ENCODE results near the gene CORO6. TPM values are rescaled to one million over a fixed set of nuclear protein-coding genes. Genes with fewer than 3 reads are reported as not detected.

CORO6 gene
- total RNA-seq, 2 experiments from 2014 or later: 2.8 to 3.3 TPM

DNA sequence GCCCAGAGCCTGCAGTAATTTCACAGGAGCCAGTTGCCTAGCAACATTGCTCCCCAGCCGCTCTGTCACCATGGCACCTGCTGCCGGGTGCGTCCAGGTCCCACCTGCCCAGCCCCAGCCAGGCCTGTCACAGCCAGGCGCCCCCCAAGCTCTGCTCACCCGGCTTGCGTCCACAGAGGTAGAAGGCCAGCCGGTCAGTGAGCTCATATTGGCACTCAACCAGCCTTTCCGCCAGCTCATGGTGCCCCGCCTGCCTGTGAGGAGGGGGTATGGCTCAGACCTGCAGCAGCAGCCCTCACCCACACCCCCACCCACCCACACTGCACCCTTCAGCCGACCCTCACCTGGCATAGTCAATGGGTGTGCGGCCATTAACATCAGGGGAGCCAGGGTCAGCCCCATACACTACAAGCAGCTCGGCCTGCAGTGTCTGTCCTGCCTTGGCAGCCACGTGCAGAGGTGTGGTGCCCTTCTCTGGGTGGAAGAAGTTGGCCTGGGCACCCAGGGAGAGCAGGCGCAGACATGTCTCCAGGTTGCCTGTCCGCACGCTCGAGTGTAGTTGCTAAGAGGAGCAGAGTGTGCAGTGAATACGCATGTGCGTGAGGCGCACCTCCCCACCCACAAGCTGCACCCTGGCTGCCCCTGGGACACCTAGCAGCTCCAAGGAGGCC lies 41.0 kb downstream of the CORO6 start:
- no peak for ATAC-seq (ENCODE audit: poor library complexity)
- peak overlapping the region; percentile 27 for H3K27ac Mint-ChIP-seq
- H3K4me3 Mint-ChIP-seq: no peak overlapping the region

GRCh38 chr17:29579866-29580771 lies 42.6 kb downstream of the CORO6 start:
- peak; percentile 84 to 95 (median 88) for DNase-seq
- H3K27me3 Mint-ChIP-seq: no peaks in the 10 kb centered on the region
- ChIA-PET CTCF (interaction anchor here (0.8 to 7.8 kb wide), 7 partner anchors 12 to 441 kb away, joined by 3 to 48 read pairs (median 6); partner anchors contain the start of gene ANKRD13B), POLR2A (interaction anchor here (1.2 to 3.0 kb wide), 5 partner anchors 11 to 37 kb away, joined by 4 to 14 read pairs (median 9); partner anchors contain the start of gene ABHD15)
- peaks cover 44% of the 10 kb centered on the region for H3K36me3 Mint-ChIP-seq (ENCODE audit: low read depth)
- ATAC-seq (ENCODE audit: poor library complexity): peak; percentile 99
- TF ChIP-seq, protein P1, sequence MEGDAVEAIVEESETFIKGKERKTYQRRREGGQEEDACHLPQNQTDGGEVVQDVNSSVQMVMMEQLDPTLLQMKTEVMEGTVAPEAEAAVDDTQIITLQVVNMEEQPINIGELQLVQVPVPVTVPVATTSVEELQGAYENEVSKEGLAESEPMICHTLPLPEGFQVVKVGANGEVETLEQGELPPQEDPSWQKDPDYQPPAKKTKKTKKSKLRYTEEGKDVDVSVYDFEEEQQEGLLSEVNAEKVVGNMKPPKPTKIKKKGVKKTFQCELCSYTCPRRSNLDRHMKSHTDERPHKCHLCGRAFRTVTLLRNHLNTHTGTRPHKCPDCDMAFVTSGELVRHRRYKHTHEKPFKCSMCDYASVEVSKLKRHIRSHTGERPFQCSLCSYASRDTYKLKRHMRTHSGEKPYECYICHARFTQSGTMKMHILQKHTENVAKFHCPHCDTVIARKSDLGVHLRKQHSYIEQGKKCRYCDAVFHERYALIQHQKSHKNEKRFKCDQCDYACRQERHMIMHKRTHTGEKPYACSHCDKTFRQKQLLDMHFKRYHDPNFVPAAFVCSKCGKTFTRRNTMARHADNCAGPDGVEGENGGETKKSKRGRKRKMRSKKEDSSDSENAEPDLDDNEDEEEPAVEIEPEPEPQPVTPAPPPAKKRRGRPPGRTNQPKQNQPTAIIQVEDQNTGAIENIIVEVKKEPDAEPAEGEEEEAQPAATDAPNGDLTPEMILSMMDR (IDR thresholded peaks at IDR 0.05): peak; percentile 88
- no peak overlapping the region for H3K4me3 ChIP-seq (ENCODE audit: low read length)
- intact Hi-C loops (cut with DNase I, micrococcal nuclease): loop anchor here (1.0 to 10.0 kb wide), 13 partner anchors 9 to 895 kb away; partner anchors contain the start of genes GIT1 (in 1 of the 2), GOSR1 (in 1 of the 2), PHF12 (in 1 of the 2) and SSH2 (in 1 of the 2)
- H3K9me3 ChIP-seq (ENCODE audit: control insufficient read depth in 1 of 2, insufficient read depth in 1 of 2, low read length in 2 of 2): no peaks in the 10 kb centered on the region
- peaks cover 27% of the 10 kb centered on the region for H3K4me1 Mint-ChIP-seq (ENCODE audit: low read depth)
- H3K27ac Mint-ChIP-seq: peak overlapping the region; percentile 41
- H3K4me3 Mint-ChIP-seq: peak overlapping the region; percentile 69
- peaks cover 27% of the 10 kb centered on the region for H3K4me1 ChIP-seq (ENCODE audit: insufficient read depth, low read length)
- H3K27me3 ChIP-seq (ENCODE audit: control insufficient read depth in 1 of 2, insufficient read depth in 2 of 2, low read length in 2 of 2): no peaks in the 10 kb centered on the region
- H3K9me3 Mint-ChIP-seq: no peaks in the 10 kb centered on the region
- H3K36me3 ChIP-seq (ENCODE audit: insufficient read depth, low read length): peaks cover 74% of the 10 kb centered on the region
- H3K27ac ChIP-seq (ENCODE audit: low read depth in 1 of 2, low read length in 2 of 2): no peak overlapping the region

More for the DNA sequence above, 41.0 kb downstream of the CORO6 start:
- H3K4me1 ChIP-seq (ENCODE audit: insufficient read depth, low read length): peaks cover 41% of the 10 kb centered on the region
- H3K36me3 ChIP-seq (ENCODE audit: insufficient read depth, low read length): peaks cover 58% of the 10 kb centered on the region
- Mint-ChIP-seq H3K9me3 (no peaks in the 10 kb centered on the region), H3K27me3 (no peaks in the 10 kb centered on the region), H3K4me1 (ENCODE audit: low read depth) (peaks cover 43% of the 10 kb centered on the region), H3K36me3 (ENCODE audit: low read depth) (peaks cover 33% of the 10 kb centered on the region)
- ChIA-PET CTCF (interaction anchor here (0.8 to 7.8 kb wide), 4 partner anchors 9 to 36 kb away, joined by 3 to 48 read pairs (median 26); partner anchors contain the start of gene ANKRD13B), POLR2A (interaction anchor here (1.0 to 3.0 kb wide), 5 partner anchors 10 to 36 kb away, joined by 3 to 14 read pairs (median 9); partner anchors contain the start of gene TP53I13)
- no peak overlapping the region for H3K27ac ChIP-seq (ENCODE audit: low read depth in 1 of 2, low read length in 2 of 2)
- TF ChIP-seq, protein P1 (IDR thresholded peaks at IDR 0.05): no peak
- peak in 1 of 14 experiments; percentile 27 for DNase-seq
- H3K27me3 ChIP-seq (ENCODE audit: control insufficient read depth in 1 of 2, insufficient read depth in 2 of 2, low read length in 2 of 2): no peaks in the 10 kb centered on the region
- H3K4me3 ChIP-seq (ENCODE audit: low read length): no peak overlapping the region
- intact Hi-C loops (cut with DNase I, micrococcal nuclease): loop anchor here in 1 of 2 experiments (2.0 to 10.0 kb wide), 5 partner anchors 351 to 837 kb away; partner anchors contain the start of genes PHF12, SSH2 and TRAF4
- no peaks in the 10 kb centered on the region for H3K9me3 ChIP-seq (ENCODE audit: control insufficient read depth in 1 of 2, insufficient read depth in 1 of 2, low read length in 2 of 2)
